Stimulated activated CD4-positive, alpha-beta T cell treated with anti-CD3 and anti-CD28 coated beads, Interleukin-2, amount 100 ng/mL, for 24 hours (primary cell): Measurements from ENCODE around the gene TNK2.
"Not testable (repeated sequence)": the region's sequence is repeated elsewhere in the genome, so short reads cannot be mapped to it uniquely, and the experiment has no call there.

Experiments
- DNase-seq, 2 donors: peaks; one replicate each; pipeline ENCODE4 v3.0.0-alpha.2; 2020

TNK2 gene

DNA sequence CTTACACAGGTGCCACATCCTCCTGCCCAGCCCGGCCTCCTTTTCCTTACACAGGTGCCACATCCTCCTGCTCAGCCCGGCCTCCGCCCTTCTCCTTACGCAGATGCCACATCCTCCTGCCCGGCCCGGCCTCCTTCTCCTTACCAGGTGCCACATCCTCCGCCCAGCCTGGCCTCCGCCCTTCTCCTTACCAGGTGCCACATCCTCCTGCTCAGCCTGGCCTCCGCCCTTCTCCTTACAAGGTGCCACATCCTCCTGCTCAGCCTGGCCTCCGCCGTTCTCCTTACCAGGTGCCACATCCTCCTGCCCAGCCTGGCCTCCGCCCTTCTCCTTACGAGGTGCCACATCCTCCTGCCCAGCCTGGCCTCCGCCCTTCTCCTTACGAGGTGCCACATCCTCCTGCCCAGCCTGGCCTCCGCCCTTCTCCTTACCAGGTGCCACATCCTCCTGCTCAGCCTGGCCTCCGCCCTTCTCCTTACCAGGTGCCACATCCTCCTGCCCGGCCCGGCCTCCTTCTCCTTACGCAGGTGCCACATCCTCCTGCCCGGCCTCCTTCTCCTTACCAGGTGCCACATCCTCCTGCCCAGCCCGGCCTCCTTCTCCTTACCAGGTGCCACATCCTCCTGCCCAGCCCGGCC lies 92.0 kb downstream of the TNK2 start:
- DNase-seq: not testable (repeated sequence)

DNA sequence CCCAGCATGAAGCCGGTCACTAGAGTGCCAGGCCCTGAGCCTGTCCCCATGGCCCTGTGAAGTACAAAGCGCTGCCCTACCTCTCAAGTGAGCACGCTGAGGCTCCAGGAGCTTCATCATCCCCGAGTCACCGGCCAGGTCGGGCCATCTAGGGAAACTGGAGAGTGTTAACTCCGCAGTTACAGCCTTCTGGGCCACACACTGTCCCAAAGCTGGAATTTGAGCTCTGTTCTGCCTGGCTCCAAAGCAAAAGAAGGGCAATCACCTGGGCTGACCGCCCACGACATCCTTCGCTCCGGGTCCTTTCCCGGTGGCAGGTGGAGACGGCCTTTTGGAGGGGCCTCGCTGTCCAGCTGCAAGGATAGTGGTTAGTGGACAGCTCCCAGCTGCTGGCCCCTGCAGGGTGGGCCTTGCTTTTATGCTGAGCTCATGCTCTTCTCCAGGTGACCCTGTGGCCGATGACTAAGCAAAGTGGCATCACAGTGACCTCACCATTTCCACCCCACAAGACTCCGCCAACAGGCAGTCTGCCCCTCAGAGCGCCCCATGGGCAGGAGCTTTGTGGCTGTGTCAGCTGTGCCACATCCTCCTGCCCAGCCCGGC lies 93.1 kb downstream of the TNK2 start:
- no peak for DNase-seq

DNA sequence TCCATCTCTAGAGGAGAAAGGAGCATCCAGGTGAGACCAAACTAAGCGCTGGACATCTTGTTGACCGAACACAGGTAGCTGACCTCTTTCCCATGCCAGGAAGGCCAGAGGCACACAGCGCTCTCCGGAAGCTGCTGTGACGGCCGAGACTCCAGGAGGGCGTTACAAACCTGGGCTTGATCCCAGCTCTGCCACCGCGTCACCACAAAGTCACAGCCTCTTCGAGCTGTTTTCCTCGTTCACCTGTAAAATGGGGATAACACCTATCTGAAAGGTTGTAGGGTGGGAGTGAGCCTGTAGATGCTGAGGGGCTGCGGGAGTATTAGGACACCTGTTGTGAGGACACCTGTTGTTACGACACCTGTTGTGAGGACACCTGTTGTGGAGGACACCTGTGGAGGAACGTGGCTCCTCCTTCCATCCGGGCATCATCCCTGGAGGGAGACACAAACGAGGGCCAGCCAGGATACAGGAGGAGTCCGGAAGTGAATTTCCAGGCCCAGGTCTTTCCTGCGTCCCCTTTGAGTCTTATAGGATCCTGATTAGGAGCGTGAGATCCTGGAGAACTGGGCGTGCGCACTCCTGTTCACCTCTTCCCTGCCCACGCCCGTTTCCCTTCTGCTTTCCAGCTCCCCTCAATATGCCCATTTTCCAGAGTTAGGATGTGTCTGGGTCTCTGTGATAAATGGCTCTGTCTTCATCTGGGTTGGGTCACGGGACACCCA lies 94.3 kb downstream of the TNK2 start:
- no peak for DNase-seq
